ENCODE measurements around the gene PPM1N.

PPM1N gene

DNA sequence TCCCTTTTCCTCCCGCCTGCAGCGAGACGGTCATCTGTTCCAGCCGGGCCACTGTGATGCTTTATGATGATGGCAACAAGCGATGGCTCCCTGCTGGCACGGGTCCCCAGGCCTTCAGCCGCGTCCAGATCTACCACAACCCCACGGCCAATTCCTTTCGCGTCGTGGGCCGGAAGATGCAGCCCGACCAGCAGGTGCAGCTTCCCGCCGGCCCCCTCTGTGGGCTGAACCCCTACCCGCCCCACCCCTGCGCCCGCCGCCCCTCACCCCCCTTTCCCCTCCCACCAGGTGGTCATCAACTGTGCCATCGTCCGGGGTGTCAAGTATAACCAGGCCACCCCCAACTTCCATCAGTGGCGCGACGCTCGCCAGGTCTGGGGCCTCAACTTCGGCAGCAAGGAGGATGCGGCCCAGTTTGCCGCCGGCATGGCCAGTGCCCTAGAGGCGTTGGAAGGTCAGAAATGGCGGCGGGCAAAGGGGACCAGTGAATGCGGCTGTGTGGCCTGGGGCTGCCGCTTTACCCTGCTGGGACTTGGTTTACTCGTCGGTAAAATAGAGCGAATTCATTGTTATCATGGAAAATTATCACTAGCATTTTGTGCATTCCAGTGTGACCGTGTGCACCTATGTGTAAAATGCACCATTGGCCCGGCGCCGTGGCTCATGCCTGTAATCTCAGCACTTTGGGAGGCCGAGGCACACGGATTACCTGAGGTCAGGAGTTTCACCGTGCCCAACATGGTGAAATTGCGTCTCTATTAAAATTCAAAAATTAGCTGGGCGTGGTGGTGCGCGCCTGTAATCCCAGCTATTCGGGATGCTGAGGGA is 19.6 kb downstream of the PPM1N start:
- DNase-seq (ENCODE audit: low read depth), result no peak
- H3K4me3 ChIP-seq (ENCODE audit: low read length), result no peak overlapping the region
- TF ChIP-seq, protein P1, sequence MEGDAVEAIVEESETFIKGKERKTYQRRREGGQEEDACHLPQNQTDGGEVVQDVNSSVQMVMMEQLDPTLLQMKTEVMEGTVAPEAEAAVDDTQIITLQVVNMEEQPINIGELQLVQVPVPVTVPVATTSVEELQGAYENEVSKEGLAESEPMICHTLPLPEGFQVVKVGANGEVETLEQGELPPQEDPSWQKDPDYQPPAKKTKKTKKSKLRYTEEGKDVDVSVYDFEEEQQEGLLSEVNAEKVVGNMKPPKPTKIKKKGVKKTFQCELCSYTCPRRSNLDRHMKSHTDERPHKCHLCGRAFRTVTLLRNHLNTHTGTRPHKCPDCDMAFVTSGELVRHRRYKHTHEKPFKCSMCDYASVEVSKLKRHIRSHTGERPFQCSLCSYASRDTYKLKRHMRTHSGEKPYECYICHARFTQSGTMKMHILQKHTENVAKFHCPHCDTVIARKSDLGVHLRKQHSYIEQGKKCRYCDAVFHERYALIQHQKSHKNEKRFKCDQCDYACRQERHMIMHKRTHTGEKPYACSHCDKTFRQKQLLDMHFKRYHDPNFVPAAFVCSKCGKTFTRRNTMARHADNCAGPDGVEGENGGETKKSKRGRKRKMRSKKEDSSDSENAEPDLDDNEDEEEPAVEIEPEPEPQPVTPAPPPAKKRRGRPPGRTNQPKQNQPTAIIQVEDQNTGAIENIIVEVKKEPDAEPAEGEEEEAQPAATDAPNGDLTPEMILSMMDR (conservative IDR thresholded peaks at IDR 0.05; ENCODE audit: low read length), result no peak

DNA sequence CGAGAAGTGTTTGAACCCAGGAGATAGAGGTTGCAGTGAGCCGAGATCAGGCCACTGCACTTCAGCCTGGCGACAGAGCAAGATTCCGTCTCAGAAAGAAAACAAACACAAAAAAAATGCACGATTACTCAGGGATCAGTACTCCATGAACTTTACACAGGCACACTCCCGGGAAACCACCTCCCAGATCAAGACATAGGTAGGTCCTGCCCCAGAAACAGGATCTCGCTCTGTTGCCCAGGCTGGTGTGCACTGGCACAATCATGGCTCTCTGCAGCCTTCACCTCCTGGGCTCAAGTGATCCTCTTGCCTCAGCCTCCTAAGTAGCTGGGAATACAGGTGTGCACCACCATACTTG is 20.2 kb downstream of the PPM1N start:
- DNase-seq (ENCODE audit: low read depth), result no peak
- H3K4me3 ChIP-seq (ENCODE audit: low read length), result no peak overlapping the region
- TF ChIP-seq, protein P1 (conservative IDR thresholded peaks at IDR 0.05; ENCODE audit: low read length), result no peak

DNA sequence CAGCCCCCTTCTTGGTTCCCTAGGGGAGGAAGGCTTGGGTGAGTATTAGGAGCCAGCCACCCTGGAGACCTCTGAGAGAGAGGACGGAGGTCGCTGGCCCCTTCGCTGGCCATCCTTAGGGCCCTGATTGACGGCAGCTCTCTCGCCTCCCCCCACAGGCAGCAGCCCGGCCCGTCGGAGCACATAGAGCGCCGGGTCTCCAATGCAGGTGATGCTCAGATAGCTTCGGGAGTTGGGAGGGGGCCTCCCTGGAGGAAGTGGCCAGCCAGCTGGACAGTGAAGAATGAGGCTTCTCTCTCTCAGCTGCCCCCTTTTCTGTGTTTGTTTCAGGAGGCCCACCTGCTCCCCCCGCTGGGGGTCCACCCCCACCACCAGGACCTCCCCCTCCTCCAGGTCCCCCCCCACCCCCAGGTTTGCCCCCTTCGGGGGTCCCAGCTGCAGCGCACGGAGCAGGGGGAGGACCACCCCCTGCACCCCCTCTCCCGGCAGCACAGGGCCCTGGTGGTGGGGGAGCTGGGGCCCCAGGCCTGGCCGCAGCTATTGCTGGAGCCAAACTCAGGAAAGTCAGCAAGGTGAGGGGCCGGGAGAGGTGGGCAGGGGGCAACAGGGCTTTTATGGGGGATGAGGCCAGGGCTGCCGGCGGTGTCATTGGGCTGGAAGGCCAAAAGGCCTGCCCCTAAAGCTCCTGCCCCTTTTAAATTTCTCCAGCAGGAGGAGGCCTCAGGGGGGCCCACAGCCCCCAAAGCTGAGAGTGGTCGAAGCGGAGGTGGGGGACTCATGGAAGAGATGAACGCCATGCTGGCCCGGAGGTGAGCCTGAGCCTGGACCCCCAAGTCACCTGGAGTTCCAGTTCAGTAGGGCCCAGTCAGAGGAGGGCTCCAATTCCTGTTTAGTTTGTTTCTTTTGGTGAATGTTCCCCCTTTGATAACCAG is 24.0 kb downstream of the PPM1N start:
- DNase-seq (ENCODE audit: low read depth), result no peak
- no peak overlapping the region for H3K4me3 ChIP-seq (ENCODE audit: low read length)
- TF ChIP-seq, protein P1 (conservative IDR thresholded peaks at IDR 0.05; ENCODE audit: low read length), result no peak

DNA sequence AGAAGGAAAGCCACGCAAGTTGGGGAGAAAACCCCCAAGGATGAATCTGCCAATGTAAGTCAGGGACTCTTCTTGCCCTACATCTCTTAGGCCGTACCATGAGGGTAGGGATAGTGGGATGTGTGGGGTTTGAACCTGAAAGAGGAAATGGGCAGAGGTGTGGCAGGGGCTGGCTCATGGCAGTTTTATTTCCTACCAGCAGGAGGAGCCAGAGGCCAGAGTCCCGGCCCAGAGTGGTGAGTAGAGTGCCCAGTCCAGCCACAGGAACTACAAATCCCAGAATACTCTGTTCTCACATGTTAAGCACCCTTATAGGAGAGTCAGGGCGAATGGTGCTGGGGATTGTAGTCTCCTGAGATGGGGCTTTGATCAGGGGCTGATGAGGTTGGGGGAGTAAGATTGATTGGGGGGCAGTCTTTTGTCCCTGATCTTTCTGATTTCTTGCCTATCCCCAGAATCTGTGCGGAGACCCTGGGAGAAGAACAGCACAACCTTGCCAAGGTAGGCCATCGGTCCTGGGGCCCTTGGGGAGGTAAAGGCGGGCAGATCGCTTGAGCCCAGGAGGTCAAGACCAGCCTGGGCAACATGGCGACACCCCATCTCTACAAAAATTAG is 25.5 kb downstream of the PPM1N start:
- no peak overlapping the region for H3K4me3 ChIP-seq (ENCODE audit: low read length)
- peak; percentile 82 for DNase-seq (ENCODE audit: low read depth)
- TF ChIP-seq, protein P1 (conservative IDR thresholded peaks at IDR 0.05; ENCODE audit: low read length), result peak; percentile 79

DNA sequence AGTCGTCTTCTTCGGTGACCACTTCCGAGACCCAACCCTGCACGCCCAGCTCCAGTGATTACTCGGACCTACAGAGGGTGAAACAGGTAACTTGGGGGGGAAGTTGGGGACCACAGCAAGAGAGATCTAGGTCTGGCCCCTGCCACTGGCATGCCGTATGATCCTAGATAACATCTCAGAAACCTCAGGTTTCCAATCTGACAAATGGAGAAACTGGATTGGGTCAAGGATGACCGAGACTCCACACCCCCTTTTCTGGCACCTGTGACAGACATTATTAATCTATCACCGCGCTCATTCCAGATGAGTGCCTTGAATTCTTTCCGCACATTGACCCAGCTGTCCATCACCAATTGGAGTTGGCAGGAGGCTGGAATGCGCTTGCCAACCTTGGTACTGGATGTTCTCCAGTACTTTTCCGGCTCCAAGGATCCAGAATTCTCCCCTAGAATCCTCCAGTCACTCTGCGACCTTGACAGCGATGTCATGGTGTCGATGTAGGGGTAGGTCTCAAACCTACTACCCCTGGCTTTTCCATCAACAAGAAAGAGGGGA is 26.4 kb downstream of the PPM1N start:
- TF ChIP-seq, protein P1 (conservative IDR thresholded peaks at IDR 0.05; ENCODE audit: low read length), result no peak
- no peak for DNase-seq (ENCODE audit: low read depth)
- H3K4me3 ChIP-seq (ENCODE audit: low read length), result no peak overlapping the region

DNA sequence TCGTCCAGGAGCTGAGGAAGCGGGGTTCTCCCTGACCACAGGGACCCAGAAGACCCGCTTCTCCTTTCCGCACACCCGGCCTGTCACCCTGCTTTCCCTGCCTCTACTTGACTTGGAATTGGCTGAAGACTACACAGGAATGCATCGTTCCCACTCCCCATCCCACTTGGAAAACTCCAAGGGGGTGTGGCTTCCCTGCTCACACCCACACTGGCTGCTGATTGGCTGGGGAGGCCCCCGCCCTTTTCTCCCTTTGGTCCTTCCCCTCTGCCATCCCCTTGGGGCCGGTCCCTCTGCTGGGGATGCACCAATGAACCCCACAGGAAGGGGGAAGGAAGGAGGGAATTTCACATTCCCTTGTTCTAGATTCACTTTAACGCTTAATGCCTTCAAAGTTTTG is 27.9 kb downstream of the PPM1N start:
- DNase-seq (ENCODE audit: low read depth), result peak; percentile 56
- H3K4me3 ChIP-seq (ENCODE audit: low read length), result no peak overlapping the region
- TF ChIP-seq, protein P1 (conservative IDR thresholded peaks at IDR 0.05; ENCODE audit: low read length), result no peak
